Suprapubic skin (tissue), 4 donors: Measurements from ENCODE around the gene NEURL1B. TPM values are rescaled to one million over a fixed set of nuclear protein-coding genes. Genes with fewer than 3 reads are reported as not detected.

Experiments
- DNase-seq, 2 donors: peaks; one replicate each; pipeline ENCODE4 v3.0.0-alpha.2; 2019; ENCODE audit warnings: low spot score in 2 of 2
- H3K27ac ChIP-seq: fragments of 200-600 bp; sonication (generic); one replicate; pipeline ENCODE4 v1.5.1; 2019
- H3K27me3 ChIP-seq: fragments of 200-600 bp; sonication (generic); one replicate; pipeline ENCODE4 v1.5.1; 2019
- H3K36me3 ChIP-seq: fragments of 200-600 bp; sonication (generic); one replicate; pipeline ENCODE4 v1.5.1; 2019
- H3K4me1 ChIP-seq: fragments of 200-600 bp; sonication (generic); one replicate; pipeline ENCODE4 v1.5.1; 2019
- H3K4me3 ChIP-seq: fragments of 200-600 bp; sonication (generic); one replicate; pipeline ENCODE4 v1.5.1; 2019; ENCODE audit warnings: mild to moderate bottlenecking
- H3K9me3 ChIP-seq: fragments of 200-600 bp; sonication (generic); one replicate; pipeline ENCODE4 v1.5.1; 2019
- CTCF ChIP-seq, 2 donors: fragments of 200-600 bp in 1 of 2; fragments of 450-650 bp in 1 of 2; sonication (generic) in 1 of 2; IDR thresholded peaks; one replicate each; pipeline ENCODE4 v1.5.1; 2016 to 2019; ENCODE audit warnings: antibody characterized with exemption in 2 of 2, mild to moderate bottlenecking in 1 of 2, moderate library complexity in 1 of 2
- EP300 ChIP-seq: sonication (generic); formaldehyde crosslinking; IDR thresholded peaks from one replicate; pipeline ENCODE4 v1.6.1; 2017; ENCODE audit warnings: antibody characterized with exemption
- POLR2A ChIP-seq, 2 donors: fragments of 450-650 bp; IDR thresholded peaks; one replicate each; pipeline ENCODE4 v1.6.1; 2017; ENCODE audit warnings: antibody characterized with exemption in 2 of 2, mild to moderate bottlenecking in 2 of 2, moderate library complexity in 2 of 2
- POLR2AphosphoS5 ChIP-seq, 3 donors: sonication (generic); formaldehyde crosslinking; IDR thresholded peaks; one replicate each; pipeline ENCODE4 v1.6.1; 2017; ENCODE audit warnings: antibody characterized with exemption in 3 of 3
- WGBS: methylation state at CpG from one replicate; pipeline ENCODE4 v1.1.5; 2018; 5-methylcytosine and 5-hydroxymethylcytosine counted together
- total RNA-seq, 4 donors: library from RNA; depleted of rRNA; stranded (reverse); fragments of >200 nt; gene quantifications; one replicate each; pipeline ENCODE4 v1.1.0, GENCODE V29; 2016

Gene NEURL1B
- total RNA-seq, 4 donors from 2014 or later, result 18.5 to 40.9 (median 30.4) TPM

GRCh38 chr5:172728481-172729241, 87.6 kb downstream of the NEURL1B start:
- no peaks in the 10 kb centered on the region for H3K9me3 ChIP-seq
- peak overlapping the region; percentile 99 for H3K27ac ChIP-seq
- peaks cover 55% of the 10 kb centered on the region for H3K4me1 ChIP-seq
- no peak for DNase-seq
- no peaks in the 10 kb centered on the region for H3K36me3 ChIP-seq
- WGBS, result 88% methylated on average over 10 of the region's 10 CpGs
- no peak overlapping the region for H3K4me3 ChIP-seq
- TF ChIP-seq CTCF (IDR thresholded peaks at IDR 0.05) (no peak), EP300 (no peak), POLR2AphosphoS5 (IDR thresholded peaks at IDR 0.05) (no peak), POLR2A (IDR thresholded peaks at IDR 0.05) (no peak)
- H3K27me3 ChIP-seq, result no peaks in the 10 kb centered on the region

DNA sequence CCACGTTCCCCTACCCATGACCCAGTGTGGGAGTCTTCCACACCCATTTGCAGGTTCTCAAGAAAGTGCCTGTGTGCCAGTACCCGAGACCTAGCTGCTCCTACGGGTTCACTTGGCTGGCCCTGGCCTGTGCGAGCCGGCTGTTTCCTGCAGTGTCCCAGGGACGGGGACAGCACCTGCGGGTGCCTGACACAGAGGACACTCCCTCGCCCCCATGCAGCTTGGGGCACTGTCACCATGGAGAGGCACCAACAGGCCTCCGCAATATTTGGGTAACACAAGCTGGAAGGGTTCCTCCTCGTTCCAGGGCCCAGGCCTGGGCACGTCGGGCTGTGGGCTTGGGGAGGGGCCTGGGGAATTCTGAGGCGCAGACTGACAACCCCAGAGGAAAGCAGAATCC, 88.5 kb downstream of the NEURL1B start:
- no peaks in the 10 kb centered on the region for H3K27me3 ChIP-seq
- TF ChIP-seq POLR2AphosphoS5 (IDR thresholded peaks at IDR 0.05), result peak; percentile 51 to 96 (median 74)
- TF ChIP-seq CTCF (IDR thresholded peaks at IDR 0.05), result no peak
- no peaks in the 10 kb centered on the region for H3K9me3 ChIP-seq
- 72% methylated on average over 13 of the region's 13 CpGs for WGBS
- H3K27ac ChIP-seq, result peak overlapping the region; percentile 99
- no peak overlapping the region for H3K4me3 ChIP-seq
- DNase-seq, result peak in 1 of 2 donors; percentile 83
- no peaks in the 10 kb centered on the region for H3K36me3 ChIP-seq
- peaks cover 58% of the 10 kb centered on the region for H3K4me1 ChIP-seq

DNA sequence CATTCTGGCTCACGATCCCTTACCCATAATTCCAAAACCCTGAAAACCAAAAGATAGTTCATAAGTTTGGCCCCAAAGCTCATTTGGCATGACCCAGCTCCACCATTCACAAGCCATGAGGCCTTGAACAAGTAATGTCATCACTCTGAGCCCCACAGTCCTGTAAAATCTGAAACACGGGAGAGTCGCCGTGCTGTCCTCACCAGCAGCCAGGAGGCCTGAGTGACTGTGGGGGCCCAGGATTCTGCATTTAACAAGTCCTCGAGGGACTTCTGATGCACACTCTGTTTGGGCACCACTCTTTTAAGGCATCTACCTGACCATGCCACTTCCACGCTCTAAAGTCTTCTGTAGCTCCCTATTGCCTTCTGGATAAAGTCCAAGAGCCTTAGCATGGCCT, 89.2 kb downstream of the NEURL1B start:
- WGBS, result 98% methylated on average over 6 of the region's 6 CpGs
- Histone ChIP-seq H3K9me3 (no peaks in the 10 kb centered on the region), H3K27me3 (no peaks in the 10 kb centered on the region), H3K4me3 (no peak overlapping the region), H3K27ac (peak overlapping the region; percentile 99), H3K4me1 (peaks cover 61% of the 10 kb centered on the region), H3K36me3 (no peaks in the 10 kb centered on the region)
- no peak for TF ChIP-seq POLR2AphosphoS5 (IDR thresholded peaks at IDR 0.05)
- no peak for TF ChIP-seq EP300
- DNase-seq, result peak in 1 of 2 donors; percentile 65

- Histone ChIP-seq H3K27ac (peak overlapping the region; percentile 99), H3K4me3 (no peak overlapping the region), H3K36me3 (no peaks in the 10 kb centered on the region), H3K9me3 (no peaks in the 10 kb centered on the region), H3K4me1 (peaks cover 61% of the 10 kb centered on the region), H3K27me3 (no peaks in the 10 kb centered on the region)
- TF ChIP-seq POLR2AphosphoS5 (IDR thresholded peaks at IDR 0.05) (peak in 2 of 3 donors; percentile 47 to 68), POLR2A (IDR thresholded peaks at IDR 0.05) (no peak)
- 68% methylated on average over 14 of the region's 16 CpGs for WGBS
- DNase-seq, result peak in 1 of 2 donors; percentile 84
These were observed 90.1 kb downstream of the NEURL1B start for GRCh38 chr5:172730981-172731679.

GRCh38 chr5:172731680-172732074, 90.6 kb downstream of the NEURL1B start:
- Histone ChIP-seq H3K4me1 (peaks cover 61% of the 10 kb centered on the region), H3K27me3 (no peaks in the 10 kb centered on the region), H3K36me3 (no peaks in the 10 kb centered on the region), H3K9me3 (no peaks in the 10 kb centered on the region), H3K4me3 (no peak overlapping the region), H3K27ac (peak overlapping the region; percentile 99)
- no peak for DNase-seq
- WGBS, result 61% methylated on average over 9 of the region's 9 CpGs
- peak in 1 of 3 donors; percentile 2 for TF ChIP-seq POLR2AphosphoS5 (IDR thresholded peaks at IDR 0.05)
- TF ChIP-seq EP300, result no peak

DNA sequence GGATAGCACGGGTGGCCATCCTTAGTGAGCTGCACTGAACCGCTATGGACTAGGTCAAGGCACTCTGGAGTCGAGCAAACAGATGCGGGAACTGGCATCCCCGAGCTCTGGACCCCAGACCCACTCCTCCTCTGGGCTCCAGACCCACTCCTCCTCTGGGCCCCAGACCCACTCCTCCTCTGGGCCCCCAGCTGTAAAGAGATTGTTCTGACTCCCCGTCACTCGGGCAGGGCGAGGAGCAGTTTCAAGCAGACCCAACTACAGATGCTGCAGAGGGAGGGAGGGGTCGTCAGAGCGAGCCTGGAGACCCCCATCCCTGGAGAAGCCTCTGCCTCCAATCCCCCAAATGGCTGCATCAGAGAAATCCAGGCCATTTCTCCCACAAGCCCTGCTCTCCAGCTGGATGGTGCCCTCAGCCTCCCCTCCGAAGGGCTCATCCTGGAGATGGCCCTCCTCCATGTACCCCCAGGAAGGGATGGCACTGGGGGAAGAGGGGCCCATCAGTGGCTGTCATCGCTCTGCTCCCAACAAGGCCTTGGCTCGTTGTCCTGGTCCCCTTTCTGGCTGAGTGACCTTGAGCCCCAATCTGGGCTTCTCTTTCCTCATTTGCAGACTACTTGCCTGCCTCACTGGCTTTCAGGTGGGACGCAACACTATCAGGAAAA, 91.3 kb downstream of the NEURL1B start:
- Histone ChIP-seq H3K9me3 (no peaks in the 10 kb centered on the region), H3K4me1 (peaks cover 59% of the 10 kb centered on the region), H3K36me3 (no peaks in the 10 kb centered on the region), H3K27me3 (no peaks in the 10 kb centered on the region), H3K27ac (peak overlapping the region; percentile 99), H3K4me3 (no peak overlapping the region)
- DNase-seq, result no peak
- 84% methylated on average over 9 of the region's 14 CpGs for WGBS
- TF ChIP-seq POLR2AphosphoS5 (IDR thresholded peaks at IDR 0.05), result no peak
- TF ChIP-seq CTCF (IDR thresholded peaks at IDR 0.05), result no peak
- TF ChIP-seq EP300, result no peak
- TF ChIP-seq POLR2A (IDR thresholded peaks at IDR 0.05), result no peak
